Ureter (tissue), 1 donor: ENCODE measurements around the gene MED28. TPM values are rescaled to one million over a fixed set of nuclear protein-coding genes. Genes with fewer than 3 reads are reported as not detected.
"Not testable (repeated sequence)": the region's sequence is repeated elsewhere in the genome, so short reads cannot be mapped to it uniquely, and the experiment has no call there.

Source experiments
- DNase-seq: peaks from one replicate; pipeline ENCODE4 v3.0.0-alpha.2; 2020; ENCODE audit warnings: low spot score
- total RNA-seq: library from RNA; stranded (reverse); gene quantifications from one replicate; pipeline ENCODE4 v1.2.4, GENCODE V29; 2023
- donor health status: DM: yes; HTN: yes; CAD: no.

The MED28 gene
- total RNA-seq, 1 donor from 2014 or later = 39.1 TPM

- DNase-seq = no peak
Measured at GRCh38 chr4:17618926-17619325, 4.5 kb downstream of the MED28 start.

- DNase-seq = no peak
Measured at GRCh38 chr4:17619416-17620105, 5.1 kb downstream of the MED28 start.

GRCh38 chr4:17623451-17624001, 9.1 kb downstream of the MED28 start:
- DNase-seq = no peak

GRCh38 chr4:17624821-17625220, 10.4 kb downstream of the MED28 start:
- DNase-seq = no peak

- DNase-seq = no peak
Measured at GRCh38 chr4:17630228-17630627, 15.8 kb downstream of the MED28 start.

GRCh38 chr4:17633600-17633999, 19.2 kb downstream of the MED28 start:
- no peak for DNase-seq

GRCh38 chr4:17635056-17635455, 20.6 kb downstream of the MED28 start:
- DNase-seq = no peak

GRCh38 chr4:17636341-17636695, 21.9 kb downstream of the MED28 start:
- no peak for DNase-seq

GRCh38 chr4:17636696-17637622, 22.5 kb downstream of the MED28 start:
- peak; percentile 59 for DNase-seq

- no peak for DNase-seq
Measured at GRCh38 chr4:17639136-17639535, 24.7 kb downstream of the MED28 start.

- no peak for DNase-seq
Measured at GRCh38 chr4:17642398-17642783, 27.9 kb downstream of the MED28 start.

- DNase-seq = no peak
Measured at GRCh38 chr4:17646693-17647092, 32.3 kb downstream of the MED28 start.

- DNase-seq = no peak
Measured at GRCh38 chr4:17647176-17647806, 32.9 kb downstream of the MED28 start.

- DNase-seq = no peak
Measured at GRCh38 chr4:17647927-17648326, 33.5 kb downstream of the MED28 start.

GRCh38 chr4:17650406-17650805, 36.0 kb downstream of the MED28 start:
- DNase-seq = no peak

GRCh38 chr4:17654701-17655100, 40.3 kb downstream of the MED28 start:
- DNase-seq = no peak

GRCh38 chr4:17657090-17657489, 42.6 kb downstream of the MED28 start:
- DNase-seq = no peak

GRCh38 chr4:17657849-17658248, 43.4 kb downstream of the MED28 start:
- DNase-seq = no peak

GRCh38 chr4:17659196-17659595, 44.8 kb downstream of the MED28 start:
- DNase-seq = not testable (repeated sequence)

- no peak for DNase-seq
Measured at GRCh38 chr4:17662694-17663093, 48.3 kb downstream of the MED28 start.

- no peak for DNase-seq
Measured at GRCh38 chr4:17664755-17665154, 50.3 kb downstream of the MED28 start.

GRCh38 chr4:17665346-17665745, 50.9 kb downstream of the MED28 start:
- DNase-seq = no peak
